ENCODE measurements around the gene MPV17. TPM values are rescaled to one million over a fixed set of nuclear protein-coding genes. Genes with fewer than 3 reads are reported as not detected.

The MPV17 gene
- total and polyA plus RNA-seq, 9 of the 15 experiments (the other 6 are each of a cell fraction or from before 2014, with no cell fraction given), result 54.7 to 140 (median 70.2) TPM

DNA sequence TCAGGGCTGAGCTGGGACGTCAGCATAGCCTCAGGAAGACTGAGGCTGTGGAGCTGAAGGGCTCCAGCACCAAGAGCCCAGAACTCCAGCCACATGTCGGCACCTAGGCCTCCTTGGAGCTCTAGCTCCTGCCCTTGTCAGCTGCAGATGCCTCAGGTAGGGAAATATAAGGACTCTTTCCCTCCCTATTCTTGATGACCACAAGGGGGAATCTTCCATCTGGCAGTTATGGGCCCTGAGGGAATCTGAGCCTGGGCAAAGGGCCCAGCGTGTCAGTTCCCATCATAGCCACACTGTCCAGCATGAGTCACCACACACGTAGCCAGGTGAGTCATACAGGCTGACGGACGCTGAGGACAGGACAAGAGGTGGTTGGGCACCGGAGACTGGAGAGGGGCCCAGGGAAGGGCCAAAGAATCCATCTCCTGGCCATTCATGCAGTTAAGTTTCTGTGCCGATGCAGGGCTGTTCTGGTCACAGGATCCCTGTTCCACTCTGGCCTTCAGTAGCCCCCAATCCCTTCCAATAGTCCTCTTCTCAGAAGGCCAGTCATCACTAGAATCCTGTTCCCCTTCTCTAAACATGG is 1.8 kb downstream of the MPV17 start (continued):
- TF ChIP-seq, protein P1, sequence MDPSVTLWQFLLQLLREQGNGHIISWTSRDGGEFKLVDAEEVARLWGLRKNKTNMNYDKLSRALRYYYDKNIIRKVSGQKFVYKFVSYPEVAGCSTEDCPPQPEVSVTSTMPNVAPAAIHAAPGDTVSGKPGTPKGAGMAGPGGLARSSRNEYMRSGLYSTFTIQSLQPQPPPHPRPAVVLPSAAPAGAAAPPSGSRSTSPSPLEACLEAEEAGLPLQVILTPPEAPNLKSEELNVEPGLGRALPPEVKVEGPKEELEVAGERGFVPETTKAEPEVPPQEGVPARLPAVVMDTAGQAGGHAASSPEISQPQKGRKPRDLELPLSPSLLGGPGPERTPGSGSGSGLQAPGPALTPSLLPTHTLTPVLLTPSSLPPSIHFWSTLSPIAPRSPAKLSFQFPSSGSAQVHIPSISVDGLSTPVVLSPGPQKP (CRISPR knock-in tag; IDR thresholded peaks at IDR 0.05), result no peak
- no peak for TF ChIP-seq HNRNPK (IDR thresholded peaks at IDR 0.05; ENCODE audit: low read depth, low read length, poor library complexity, severe bottlenecking)
- TF ChIP-seq SMARCA5 (IDR thresholded peaks at IDR 0.05), result no peak
- TF ChIP-seq SREBF1 (IDR thresholded peaks at IDR 0.05; ENCODE audit: borderline replicate concordance, low read depth, low read length), result no peak
- TF ChIP-seq SMAD3 (CRISPR knock-in tag; conservative IDR thresholded peaks at IDR 0.05), result no peak
- no peak for TF ChIP-seq RHOXF2B (CRISPR knock-in tag; conservative IDR thresholded peaks at IDR 0.05)
- TF ChIP-seq CC2D1A (IDR thresholded peaks at IDR 0.05), result no peak
- peak; percentile 91 for TF ChIP-seq SMARCE1 (IDR thresholded peaks at IDR 0.05)
- TF ChIP-seq KLF16 (IDR thresholded peaks at IDR 0.05), result no peak
- TF ChIP-seq, protein P2, sequence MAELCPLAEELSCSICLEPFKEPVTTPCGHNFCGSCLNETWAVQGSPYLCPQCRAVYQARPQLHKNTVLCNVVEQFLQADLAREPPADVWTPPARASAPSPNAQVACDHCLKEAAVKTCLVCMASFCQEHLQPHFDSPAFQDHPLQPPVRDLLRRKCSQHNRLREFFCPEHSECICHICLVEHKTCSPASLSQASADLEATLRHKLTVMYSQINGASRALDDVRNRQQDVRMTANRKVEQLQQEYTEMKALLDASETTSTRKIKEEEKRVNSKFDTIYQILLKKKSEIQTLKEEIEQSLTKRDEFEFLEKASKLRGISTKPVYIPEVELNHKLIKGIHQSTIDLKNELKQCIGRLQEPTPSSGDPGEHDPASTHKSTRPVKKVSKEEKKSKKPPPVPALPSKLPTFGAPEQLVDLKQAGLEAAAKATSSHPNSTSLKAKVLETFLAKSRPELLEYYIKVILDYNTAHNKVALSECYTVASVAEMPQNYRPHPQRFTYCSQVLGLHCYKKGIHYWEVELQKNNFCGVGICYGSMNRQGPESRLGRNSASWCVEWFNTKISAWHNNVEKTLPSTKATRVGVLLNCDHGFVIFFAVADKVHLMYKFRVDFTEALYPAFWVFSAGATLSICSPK (IDR thresholded peaks at IDR 0.05; ENCODE audit: borderline replicate concordance), result no peak
- TF ChIP-seq SETDB1 (IDR thresholded peaks at IDR 0.05; ENCODE audit: low read length), result no peak
- no peak for TF ChIP-seq ESRRB (CRISPR knock-in tag; IDR thresholded peaks at IDR 0.05; ENCODE audit: borderline replicate concordance)
- TF ChIP-seq, protein P3, sequence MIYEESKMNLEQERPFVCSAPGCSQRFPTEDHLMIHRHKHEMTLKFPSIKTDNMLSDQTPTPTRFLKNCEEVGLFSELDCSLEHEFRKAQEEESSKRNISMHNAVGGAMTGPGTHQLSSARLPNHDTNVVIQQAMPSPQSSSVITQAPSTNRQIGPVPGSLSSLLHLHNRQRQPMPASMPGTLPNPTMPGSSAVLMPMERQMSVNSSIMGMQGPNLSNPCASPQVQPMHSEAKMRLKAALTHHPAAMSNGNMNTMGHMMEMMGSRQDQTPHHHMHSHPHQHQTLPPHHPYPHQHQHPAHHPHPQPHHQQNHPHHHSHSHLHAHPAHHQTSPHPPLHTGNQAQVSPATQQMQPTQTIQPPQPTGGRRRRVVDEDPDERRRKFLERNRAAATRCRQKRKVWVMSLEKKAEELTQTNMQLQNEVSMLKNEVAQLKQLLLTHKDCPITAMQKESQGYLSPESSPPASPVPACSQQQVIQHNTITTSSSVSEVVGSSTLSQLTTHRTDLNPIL (CRISPR knock-in tag; IDR thresholded peaks at IDR 0.05), result no peak
- TF ChIP-seq, protein P4, sequence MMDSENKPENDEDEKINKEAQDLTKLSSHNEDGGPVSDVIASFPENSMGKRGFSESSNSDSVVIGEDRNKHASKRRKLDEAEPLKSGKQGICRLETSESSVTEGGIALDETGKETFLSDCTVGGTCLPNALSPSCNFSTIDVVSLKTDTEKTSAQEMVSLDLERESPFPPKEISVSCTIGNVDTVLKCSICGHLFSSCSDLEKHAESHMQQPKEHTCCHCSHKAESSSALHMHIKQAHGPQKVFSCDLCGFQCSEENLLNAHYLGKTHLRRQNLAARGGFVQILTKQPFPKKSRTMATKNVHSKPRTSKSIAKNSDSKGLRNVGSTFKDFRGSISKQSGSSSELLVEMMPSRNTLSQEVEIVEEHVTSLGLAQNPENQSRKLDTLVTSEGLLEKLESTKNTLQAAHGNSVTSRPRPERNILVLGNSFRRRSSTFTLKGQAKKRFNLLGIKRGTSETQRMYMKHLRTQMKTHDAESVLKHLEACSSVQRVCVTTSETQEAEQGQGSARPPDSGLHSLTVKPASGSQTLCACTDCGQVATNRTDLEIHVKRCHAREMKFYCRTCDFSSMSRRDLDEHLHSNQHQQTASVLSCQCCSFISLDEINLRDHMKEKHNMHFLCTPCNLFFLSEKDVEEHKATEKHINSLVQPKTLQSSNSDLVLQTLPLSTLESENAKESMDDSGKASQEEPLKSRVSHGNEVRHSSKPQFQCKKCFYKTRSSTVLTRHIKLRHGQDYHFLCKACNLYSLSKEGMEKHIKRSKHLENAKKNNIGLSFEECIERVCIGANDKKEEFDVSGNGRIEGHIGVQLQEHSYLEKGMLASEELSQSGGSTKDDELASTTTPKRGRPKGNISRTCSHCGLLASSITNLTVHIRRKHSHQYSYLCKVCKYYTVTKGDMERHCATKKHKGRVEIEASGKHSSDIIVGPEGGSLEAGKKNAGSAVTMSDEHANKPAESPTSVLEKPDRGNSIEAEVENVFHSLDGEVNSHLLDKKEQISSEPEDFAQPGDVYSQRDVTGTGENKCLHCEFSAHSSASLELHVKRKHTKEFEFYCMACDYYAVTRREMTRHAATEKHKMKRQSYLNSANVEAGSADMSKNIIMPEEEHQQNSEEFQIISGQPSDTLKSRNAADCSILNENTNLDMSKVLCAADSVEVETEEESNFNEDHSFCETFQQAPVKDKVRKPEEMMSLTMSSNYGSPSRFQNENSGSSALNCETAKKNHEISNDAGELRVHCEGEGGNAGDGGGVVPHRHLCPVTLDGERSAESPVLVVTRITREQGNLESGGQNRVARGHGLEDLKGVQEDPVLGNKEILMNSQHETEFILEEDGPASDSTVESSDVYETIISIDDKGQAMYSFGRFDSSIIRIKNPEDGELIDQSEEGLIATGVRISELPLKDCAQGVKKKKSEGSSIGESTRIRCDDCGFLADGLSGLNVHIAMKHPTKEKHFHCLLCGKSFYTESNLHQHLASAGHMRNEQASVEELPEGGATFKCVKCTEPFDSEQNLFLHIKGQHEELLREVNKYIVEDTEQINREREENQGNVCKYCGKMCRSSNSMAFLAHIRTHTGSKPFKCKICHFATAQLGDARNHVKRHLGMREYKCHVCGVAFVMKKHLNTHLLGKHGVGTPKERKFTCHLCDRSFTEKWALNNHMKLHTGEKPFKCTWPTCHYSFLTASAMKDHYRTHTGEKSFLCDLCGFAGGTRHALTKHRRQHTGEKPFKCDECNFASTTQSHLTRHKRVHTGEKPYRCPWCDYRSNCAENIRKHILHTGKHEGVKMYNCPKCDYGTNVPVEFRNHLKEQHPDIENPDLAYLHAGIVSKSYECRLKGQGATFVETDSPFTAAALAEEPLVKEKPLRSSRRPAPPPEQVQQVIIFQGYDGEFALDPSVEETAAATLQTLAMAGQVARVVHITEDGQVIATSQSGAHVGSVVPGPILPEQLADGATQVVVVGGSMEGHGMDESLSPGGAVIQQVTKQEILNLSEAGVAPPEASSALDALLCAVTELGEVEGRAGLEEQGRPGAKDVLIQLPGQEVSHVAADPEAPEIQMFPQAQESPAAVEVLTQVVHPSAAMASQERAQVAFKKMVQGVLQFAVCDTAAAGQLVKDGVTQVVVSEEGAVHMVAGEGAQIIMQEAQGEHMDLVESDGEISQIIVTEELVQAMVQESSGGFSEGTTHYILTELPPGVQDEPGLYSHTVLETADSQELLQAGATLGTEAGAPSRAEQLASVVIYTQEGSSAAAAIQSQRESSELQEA (IDR thresholded peaks at IDR 0.05; ENCODE audit: low read depth), result no peak

All from K562 (cell line).